ENCODE measurements around the gene SLC25A53.

GRCh38 chrX:104172788-104173187 lies 16.0 kb upstream of the SLC25A53 start:
- TF ChIP-seq BHLHE40 (IDR thresholded peaks at IDR 0.05; ENCODE audit: borderline replicate concordance) (no peak), ZNF384 (IDR thresholded peaks at IDR 0.05) (no peak), PKNOX1 (IDR thresholded peaks at IDR 0.05) (no peak), SUZ12 (IDR thresholded peaks at IDR 0.05) (no peak), SP1 (IDR thresholded peaks at IDR 0.05) (no peak), FOXA1 (IDR thresholded peaks at IDR 0.05) (no peak), TARDBP (IDR thresholded peaks at IDR 0.05) (no peak), FOXK2 (IDR thresholded peaks at IDR 0.05) (no peak), ARNT (IDR thresholded peaks at IDR 0.05) (no peak), FOXM1 (IDR thresholded peaks at IDR 0.05; ENCODE audit: borderline replicate concordance) (no peak), CTBP1 (IDR thresholded peaks at IDR 0.05; ENCODE audit: borderline replicate concordance) (no peak), NFRKB (IDR thresholded peaks at IDR 0.05) (no peak), ELF4 (IDR thresholded peaks at IDR 0.05) (no peak), LEF1 (IDR thresholded peaks at IDR 0.05; ENCODE audit: borderline replicate concordance) (no peak)

Measured in HEK293T (cell line).